ENCODE results near the gene PCK1. TPM values are rescaled to one million over a fixed set of nuclear protein-coding genes. Genes with fewer than 3 reads are reported as not detected.

Gene PCK1
- total and polyA plus RNA-seq, 2 donors (not counting 3 experiments of a cell fraction or from before 2014, with no cell fraction given), result not detected

DNA sequence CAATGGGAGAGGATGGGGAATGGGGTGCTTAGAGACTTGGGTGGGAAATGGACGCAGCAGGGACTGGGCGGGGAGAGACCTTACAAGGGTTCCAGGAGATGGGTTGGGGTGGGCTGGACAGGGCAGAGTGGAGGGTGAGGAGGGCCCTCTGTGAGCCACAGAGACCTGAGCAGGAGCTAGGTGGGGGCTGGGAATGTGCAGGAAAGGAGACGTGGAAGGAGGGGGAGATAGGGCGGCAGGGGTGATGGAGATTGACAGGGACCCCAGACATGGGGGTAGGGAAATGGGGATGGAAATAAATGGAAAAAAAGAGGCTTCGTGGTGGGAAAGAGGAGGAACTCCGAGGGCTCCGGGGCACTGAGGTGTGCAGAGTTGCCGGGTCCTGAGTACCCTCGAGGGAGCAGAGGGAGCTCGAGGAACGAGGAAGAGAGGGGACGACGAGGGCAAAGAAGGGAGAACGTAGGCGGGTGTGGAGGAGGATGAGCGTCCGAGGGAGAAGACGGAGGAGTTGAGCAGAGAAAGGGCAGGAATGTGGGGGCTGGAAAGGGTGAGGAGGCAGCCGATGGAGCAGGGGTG lies 33.9 kb upstream of the PCK1 start:
- Histone ChIP-seq H3K79me2 (ENCODE audit: control insufficient read depth, insufficient read depth, low read length) (no peaks in the 10 kb centered on the region), H3K27me3 (ENCODE audit: control insufficient read depth in 2 of 2, insufficient read depth in 2 of 2, low read length in 2 of 2) (peaks cover 0 to 2% of the 10 kb centered on the region in 2 experiments), H3K27ac (ENCODE audit: insufficient read depth, low read depth, low read length) (no peak overlapping the region), H3K4me3 (replicated peaks in 1 of 3; ENCODE audit: insufficient read depth in 1 of 3, low read depth in 1 of 3, low read length in 3 of 3) (no peak overlapping the region), H3K4me2 (ENCODE audit: insufficient read depth, low read length) (no peak overlapping the region), H3K9me1 (replicated peaks; ENCODE audit: control insufficient read depth, extremely low read depth, insufficient read depth, low read length) (no peaks in the 10 kb centered on the region), H3K36me3 (ENCODE audit: control insufficient read depth in 2 of 2, extremely low read depth in 1 of 2, insufficient read depth in 2 of 2, low read length in 2 of 2) (no peaks in the 10 kb centered on the region), H3K4me1 (ENCODE audit: control insufficient read depth, extremely low read depth, insufficient read depth, low read length) (no peaks in the 10 kb centered on the region), H2AFZ (ENCODE audit: low read depth, low read length) (no peak overlapping the region), H3K9me3 (replicated peaks; ENCODE audit: control insufficient read depth, insufficient read depth, low read length) (no peaks in the 10 kb centered on the region), H3K9ac (replicated peaks; ENCODE audit: extremely low read depth, insufficient read depth, low read length) (no peak overlapping the region), H4K20me1 (replicated peaks; ENCODE audit: control insufficient read depth, extremely low read depth, insufficient read depth, low read length) (no peaks in the 10 kb centered on the region)
- intact Hi-C loops (cut with micrococcal nuclease) (no loop called here), dilution Hi-C loops (cut with MboI; ENCODE audit: extremely low pct_ligation_motif_present, low sequenced_read_pairs) (no loop called here)
- no peak for TF ChIP-seq POLR2A (IDR thresholded peaks at IDR 0.05; ENCODE audit: low read depth, low read length)
- TF ChIP-seq POLR2AphosphoS5 (IDR thresholded peaks at IDR 0.05; ENCODE audit: insufficient read depth, low read depth, low read length), result no peak
- TF ChIP-seq, protein P1, sequence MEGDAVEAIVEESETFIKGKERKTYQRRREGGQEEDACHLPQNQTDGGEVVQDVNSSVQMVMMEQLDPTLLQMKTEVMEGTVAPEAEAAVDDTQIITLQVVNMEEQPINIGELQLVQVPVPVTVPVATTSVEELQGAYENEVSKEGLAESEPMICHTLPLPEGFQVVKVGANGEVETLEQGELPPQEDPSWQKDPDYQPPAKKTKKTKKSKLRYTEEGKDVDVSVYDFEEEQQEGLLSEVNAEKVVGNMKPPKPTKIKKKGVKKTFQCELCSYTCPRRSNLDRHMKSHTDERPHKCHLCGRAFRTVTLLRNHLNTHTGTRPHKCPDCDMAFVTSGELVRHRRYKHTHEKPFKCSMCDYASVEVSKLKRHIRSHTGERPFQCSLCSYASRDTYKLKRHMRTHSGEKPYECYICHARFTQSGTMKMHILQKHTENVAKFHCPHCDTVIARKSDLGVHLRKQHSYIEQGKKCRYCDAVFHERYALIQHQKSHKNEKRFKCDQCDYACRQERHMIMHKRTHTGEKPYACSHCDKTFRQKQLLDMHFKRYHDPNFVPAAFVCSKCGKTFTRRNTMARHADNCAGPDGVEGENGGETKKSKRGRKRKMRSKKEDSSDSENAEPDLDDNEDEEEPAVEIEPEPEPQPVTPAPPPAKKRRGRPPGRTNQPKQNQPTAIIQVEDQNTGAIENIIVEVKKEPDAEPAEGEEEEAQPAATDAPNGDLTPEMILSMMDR (IDR thresholded peaks at IDR 0.05; ENCODE audit: extremely low read depth in 1 of 2, insufficient read depth in 1 of 2, low read depth in 1 of 2, low read length in 2 of 2), result no peak
- TF ChIP-seq FOS (IDR thresholded peaks at IDR 0.05; ENCODE audit: borderline replicate concordance, insufficient read depth, low read length), result no peak
- no peak for TF ChIP-seq GATA2 (IDR thresholded peaks at IDR 0.05; ENCODE audit: insufficient read depth, insufficient read length, low read depth, low read length)
- TF ChIP-seq JUN (IDR thresholded peaks at IDR 0.05; ENCODE audit: borderline replicate concordance, insufficient read depth, insufficient read length, low read depth), result no peak
- no peak for TF ChIP-seq MYC (IDR thresholded peaks at IDR 0.05; ENCODE audit: low read depth, low read length)
- no TSS peak for BruUV-seq (replicated peaks)
- ChIA-PET CTCF (interaction anchor here (0.5 to 1.2 kb wide), 3 partner anchors 14 to 69 kb away, joined by 3 read pairs; no protein-coding TSS in a partner anchor), POLR2A (no interaction called here)
- DNase-seq (ENCODE audit: low read depth, low spot score) (no peak), FAIRE-seq (no peak)

Data from endothelial cell of umbilical vein (primary cell).